ENCODE measurements around the gene LTB4R.

The LTB4R gene, protein sequence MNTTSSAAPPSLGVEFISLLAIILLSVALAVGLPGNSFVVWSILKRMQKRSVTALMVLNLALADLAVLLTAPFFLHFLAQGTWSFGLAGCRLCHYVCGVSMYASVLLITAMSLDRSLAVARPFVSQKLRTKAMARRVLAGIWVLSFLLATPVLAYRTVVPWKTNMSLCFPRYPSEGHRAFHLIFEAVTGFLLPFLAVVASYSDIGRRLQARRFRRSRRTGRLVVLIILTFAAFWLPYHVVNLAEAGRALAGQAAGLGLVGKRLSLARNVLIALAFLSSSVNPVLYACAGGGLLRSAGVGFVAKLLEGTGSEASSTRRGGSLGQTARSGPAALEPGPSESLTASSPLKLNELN

DNA sequence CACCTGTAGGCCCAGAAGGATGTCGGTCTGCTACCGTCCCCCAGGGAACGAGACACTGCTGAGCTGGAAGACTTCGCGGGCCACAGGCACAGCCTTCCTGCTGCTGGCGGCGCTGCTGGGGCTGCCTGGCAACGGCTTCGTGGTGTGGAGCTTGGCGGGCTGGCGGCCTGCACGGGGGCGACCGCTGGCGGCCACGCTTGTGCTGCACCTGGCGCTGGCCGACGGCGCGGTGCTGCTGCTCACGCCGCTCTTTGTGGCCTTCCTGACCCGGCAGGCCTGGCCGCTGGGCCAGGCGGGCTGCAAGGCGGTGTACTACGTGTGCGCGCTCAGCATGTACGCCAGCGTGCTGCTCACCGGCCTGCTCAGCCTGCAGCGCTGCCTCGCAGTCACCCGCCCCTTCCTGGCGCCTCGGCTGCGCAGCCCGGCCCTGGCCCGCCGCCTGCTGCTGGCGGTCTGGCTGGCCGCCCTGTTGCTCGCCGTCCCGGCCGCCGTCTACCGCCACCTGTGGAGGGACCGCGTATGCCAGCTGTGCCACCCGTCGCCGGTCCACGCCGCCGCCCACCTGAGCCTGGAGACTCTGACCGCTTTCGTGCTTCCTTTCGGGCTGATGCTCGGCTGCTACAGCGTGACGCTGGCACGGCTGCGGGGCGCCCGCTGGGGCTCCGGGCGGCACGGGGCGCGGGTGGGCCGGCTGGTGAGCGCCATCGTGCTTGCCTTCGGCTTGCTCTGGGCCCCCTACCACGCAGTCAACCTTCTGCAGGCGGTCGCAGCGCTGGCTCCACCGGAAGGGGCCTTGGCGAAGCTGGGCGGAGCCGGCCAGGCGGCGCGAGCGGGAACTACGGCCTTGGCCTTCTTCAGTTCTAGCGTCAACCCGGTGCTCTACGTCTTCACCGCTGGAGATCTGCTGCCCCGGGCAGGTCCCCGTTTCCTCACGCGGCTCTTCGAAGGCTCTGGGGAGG, at the start of gene LTB4R:
Gene LTB4R (plus strand): TSS at position 857 of the 959 bp plus-strand sequence. CDS start 4,150 bp downstream, outside the sequence.
- peak in 1 of 2 donors; percentile 57 for DNase-seq (ENCODE audit: low read depth in 2 of 2)

DNA sequence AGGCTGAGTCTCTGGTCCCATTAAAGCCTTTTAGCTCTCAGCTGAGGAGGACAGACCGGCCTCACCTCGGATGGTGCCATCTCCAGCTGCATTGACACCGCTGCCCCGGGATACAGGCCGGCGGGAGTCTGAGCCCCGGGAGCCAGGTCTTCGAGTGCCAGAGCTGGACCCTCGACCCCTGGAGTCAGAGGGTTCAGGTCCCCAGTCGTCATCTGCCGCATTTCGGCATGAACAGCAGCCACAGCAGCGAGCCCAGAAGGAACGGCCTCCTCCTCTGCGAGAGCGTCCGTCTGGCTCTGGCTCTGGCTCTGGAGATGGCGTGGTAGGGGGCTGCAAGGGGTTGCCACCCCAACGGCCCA, 49.4 kb upstream of the LTB4R start:
- DNase-seq (ENCODE audit: low read depth in 2 of 2) = no peak

DNA sequence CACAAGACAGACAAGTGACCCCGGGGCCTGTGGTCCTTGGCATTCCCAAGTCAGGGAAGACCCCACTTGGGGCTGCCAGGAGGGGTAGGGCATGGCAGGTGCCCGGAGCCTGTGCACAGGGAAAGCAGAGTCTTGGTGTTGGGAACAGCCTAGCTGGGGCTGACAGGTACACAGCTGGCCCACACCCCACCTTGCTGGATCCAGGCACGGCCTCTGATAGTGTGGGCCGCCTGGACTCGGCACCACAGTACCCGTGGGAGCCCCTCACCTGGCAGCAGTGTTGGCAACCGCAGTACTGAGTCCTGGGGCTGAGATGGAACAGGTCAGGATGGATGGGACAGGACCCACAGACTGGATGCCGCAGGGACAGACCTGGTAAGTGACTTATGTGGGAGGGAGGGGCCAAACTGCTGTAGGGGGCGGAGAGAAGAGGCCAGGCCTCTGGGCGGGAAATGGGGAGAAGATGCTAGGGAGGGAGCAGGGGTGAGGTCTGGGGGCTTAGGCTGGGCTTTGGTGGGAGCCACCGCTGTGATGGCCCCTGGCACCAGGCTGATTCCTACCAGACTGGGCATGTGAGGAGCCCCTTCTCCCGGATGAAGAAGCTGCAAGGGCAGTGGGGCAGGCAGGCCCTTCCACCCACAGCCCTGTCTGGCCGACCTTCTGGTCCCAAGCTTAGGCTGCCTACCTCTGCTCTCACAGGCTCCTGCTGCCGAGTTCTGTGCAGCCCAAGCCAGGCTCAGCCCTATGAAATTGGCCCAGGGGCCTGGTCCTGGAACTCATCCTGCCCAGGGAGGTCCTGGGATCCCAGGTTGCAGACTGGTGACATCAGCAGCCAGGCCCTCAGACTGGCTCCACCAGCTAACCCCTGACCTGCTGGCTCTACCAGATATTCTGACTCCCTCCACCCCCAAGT, 48.2 kb upstream of the LTB4R start, which contains the start of gene TGM1:
Gene TGM1 (minus strand): TSS at position 357 of the 913 bp plus-strand sequence. CDS start 825 bp downstream, outside the sequence.
- no peak for DNase-seq (ENCODE audit: low read depth in 2 of 2)

DNA sequence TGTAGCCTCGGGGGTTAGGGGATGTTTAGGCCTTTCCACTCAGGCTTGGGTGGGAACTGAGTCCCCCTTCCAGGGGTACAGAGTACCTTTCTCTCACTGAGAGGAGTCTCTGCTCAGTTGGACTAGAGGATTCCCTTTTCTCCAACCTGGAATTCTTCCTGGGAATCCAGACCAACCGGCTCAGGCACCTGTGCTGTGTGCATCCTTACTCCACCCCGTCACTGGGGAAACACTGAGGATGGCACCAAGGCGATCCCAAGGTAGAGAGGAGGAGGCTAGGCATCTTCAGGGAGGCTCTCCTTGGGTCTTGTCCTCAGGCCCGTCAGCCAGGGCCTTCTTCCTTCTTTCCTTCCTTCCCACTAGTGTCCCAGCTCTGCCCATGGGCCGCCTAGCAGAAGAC, 47.5 kb upstream of the LTB4R start:
- DNase-seq (ENCODE audit: low read depth in 2 of 2) = no peak

DNA sequence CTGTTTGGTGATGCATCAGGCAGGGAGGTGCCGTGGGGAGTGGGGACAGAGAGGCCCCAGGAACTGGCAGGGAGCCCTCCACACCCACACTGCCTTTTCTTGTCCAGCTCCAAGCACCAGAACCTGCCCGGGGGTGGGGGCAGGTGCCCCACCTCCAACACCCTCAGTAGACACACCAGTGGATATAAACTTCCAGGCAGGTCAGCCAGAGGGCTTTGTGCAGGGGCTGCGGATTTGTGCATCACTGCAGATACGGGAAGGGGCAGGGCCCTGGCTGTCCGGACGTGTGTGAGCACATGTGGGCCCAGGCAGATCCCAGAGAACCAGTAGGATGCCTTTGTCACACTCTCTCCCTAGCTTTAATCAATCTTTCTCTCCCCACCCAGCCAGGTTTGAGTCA, 47.0 kb upstream of the LTB4R start:
- DNase-seq (ENCODE audit: low read depth in 2 of 2) = no peak

DNA sequence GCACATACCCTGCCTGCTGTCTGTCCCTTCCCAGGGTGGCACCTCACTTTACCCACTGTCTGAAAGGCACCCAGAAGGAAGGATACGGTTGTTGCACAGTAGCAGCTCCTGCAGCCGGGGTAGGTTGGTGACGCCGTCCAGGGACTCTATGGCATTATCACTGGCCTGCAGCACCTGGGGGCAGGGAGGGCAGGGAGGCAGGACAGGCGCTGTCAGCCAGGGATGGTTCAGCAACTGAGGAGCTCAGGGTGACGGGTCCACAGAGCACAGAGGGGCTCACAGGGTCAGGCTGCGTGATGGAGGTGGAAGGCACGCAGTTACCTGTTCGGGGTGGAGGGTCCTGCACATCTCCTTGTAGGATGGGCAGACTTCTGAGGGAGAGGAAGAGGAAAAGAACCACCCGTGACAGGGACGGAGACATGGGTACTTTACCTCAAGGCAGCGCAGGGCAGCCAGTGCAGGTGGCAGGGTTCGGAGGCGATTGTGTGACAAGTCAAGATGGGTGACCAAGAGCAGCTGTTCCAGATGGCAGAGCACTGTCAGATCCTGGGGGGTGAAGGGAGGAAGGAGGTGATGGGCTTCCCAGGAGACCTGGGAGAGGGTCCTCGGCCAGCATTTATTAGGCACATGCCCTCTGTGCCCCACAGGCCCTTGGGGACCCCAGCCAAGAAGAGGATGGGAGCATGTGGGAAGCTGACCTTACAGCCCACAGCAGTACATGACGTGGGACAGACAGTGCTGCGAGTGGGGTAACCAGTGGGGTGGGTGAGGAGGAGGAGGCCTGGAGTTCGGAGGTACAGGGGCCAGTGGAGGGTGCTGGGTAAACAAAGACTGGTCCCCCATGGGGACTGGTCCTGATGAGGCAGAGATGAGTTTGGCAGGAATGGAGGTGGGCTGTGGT, 44.7 kb upstream of the LTB4R start:
- no peak for DNase-seq (ENCODE audit: low read depth in 2 of 2)

DNA sequence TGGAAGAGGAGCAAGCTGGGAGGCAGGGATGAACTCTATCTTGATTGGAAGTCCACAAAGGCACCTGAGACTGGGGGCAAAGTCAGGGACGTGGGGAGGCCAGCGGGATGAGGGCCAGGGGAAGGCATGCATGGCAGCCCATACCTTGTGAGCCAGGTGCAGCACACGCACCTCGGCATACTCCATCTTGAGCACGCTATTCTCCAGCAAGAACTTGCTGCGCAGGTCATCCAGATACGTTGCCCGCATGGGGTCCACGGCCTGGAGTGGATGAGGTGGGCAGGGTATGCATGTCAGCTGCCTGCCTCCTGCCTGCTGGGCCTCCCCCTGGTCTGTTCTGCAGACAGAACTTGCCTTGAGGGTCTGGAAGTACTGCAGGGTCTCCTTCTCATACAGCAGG, 43.8 kb upstream of the LTB4R start:
- no peak for DNase-seq (ENCODE audit: low read depth in 2 of 2)

DNA sequence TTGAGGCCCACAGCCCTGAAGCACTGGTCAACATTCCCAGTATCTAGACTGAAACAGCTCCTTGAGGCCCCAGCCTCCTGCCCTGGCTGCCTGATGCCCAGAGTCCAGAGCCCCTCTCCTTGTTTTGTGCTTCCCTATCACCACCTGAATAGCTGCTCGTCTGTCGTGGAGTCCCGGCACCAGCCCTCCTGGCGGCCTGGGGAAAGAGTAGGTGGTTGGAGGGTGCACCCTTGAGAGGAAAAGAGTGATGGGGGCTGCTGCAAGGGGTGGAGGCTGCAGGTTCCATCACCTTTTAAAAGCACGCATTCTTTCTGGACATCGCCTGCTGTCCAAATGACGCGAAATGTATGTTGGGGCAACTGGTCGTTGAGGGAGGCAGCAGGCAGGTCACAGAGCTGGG, 43.1 kb upstream of the LTB4R start:
- DNase-seq (ENCODE audit: low read depth in 2 of 2) = no peak

DNA sequence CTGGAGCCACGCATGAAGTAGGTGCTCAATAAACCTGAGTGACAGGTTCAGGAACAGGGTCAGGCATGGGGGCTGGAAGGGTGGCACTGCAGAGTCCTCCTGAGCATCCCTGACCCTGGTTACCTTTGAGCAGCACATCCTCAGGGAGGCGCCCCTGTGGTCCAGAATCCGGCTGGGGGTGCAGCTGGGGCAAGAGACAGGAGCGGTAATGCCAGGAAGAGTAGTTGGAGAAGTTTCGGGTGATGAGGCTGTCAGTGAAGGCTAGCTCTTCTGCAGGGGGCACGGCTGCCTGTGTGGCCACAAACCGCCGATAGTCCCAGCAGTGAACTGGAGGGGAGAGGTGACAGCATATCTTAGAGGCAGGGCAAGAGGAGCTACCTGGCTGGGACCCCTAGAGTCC, 41.9 kb upstream of the LTB4R start:
- DNase-seq (ENCODE audit: low read depth in 2 of 2) = no peak

DNA sequence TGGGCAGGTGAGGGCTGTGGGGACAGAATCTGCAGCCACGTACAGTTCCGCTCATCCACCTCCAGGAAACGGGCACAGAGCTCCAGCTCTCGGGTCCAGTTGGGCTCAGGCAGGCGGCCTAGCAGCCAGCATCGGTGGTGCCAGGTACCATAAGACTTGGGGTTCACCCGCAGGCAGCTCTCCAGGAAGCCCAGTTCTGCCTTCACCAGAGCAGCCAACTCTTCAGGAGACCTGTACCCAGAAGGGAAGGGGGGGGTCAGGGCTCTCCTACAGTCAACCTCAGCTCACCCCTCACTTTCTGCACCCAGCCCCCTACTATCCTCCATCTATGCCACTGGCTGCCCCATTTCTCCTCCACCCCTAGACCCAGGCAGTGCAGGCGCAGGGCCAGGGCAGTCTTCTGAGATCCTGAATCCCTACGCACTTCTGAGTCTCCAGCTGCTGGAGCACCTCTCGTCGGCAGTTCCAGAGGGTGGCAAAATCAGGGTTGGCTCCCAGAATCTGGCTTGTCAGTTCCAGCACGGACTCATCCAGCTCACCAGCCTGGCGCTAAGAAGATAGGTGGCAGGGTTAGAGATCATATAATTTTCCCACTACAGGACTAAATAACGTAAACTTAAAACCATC, 41.3 kb upstream of the LTB4R start:
- DNase-seq (ENCODE audit: low read depth in 2 of 2) = no peak

DNA sequence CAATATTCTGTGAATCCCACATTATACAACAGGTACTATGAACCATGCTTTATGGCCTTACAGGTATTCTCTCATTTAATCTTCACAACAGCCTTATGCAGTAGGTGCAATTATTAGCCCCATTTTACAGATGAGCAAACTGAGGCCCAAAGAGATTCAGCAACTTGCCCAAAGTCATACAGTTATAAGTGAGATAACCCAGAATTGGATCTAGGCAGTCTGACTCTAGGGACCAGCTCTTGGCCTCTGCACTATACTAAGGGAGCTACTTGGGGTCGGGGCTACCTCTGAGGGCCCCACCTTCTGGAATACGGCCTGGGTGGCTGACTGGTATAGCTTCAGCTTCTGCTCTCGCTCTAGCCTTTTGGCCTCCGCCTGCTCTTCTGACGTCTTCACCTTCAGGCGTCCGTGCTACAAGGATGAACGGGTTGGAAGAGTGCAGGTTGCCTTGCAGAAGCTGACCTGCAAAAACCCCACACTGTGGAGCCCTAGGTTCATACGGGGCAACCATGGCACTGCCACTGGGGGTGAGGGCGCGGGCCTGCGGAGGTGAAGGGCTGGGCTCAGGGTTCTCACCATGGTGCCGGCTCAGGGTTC, 40.7 kb upstream of the LTB4R start:
- DNase-seq (ENCODE audit: low read depth in 2 of 2) = no peak

DNA sequence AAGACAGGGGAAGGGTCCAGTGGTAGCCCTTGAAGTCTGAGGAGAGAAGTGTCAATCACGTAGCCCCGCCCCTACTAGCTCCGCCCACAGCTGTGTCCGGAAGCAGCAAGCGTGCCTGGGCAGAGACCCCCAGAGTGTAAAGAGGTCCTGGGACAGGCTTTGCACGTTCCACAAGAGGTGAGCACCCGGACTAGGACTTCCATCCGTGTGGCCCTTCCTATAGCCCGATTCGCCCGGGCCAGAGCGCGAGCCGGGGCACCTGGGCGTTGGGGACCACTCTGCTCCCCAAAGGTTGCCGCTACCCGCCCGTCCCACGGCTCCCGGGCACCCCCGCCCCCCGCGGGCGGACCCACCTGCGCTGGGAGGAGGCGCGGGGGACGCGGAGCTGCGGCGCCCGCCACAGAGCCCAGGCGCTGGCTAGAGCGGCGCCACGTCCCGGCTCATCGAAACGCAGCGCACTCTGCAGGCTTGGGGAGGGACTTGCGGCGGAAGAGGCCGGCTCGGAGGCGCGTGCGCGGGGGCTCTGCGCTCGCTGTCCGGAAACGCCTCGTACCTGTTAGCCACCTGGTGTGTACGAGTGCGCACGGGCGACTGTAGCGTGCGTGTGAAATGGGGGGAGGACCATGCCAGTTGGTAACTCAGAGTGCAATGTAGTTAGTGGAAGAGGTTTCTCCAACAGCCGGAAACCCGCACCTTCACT, 40.0 kb upstream of the LTB4R start, which contains the start of gene RABGGTA:
Gene RABGGTA (minus strand): TSS at position 464 of the 700 bp plus-strand sequence. CDS start 482 bp downstream, outside the sequence.
- peak; percentile 82 to 90 for DNase-seq (ENCODE audit: low read depth in 2 of 2)

DNA sequence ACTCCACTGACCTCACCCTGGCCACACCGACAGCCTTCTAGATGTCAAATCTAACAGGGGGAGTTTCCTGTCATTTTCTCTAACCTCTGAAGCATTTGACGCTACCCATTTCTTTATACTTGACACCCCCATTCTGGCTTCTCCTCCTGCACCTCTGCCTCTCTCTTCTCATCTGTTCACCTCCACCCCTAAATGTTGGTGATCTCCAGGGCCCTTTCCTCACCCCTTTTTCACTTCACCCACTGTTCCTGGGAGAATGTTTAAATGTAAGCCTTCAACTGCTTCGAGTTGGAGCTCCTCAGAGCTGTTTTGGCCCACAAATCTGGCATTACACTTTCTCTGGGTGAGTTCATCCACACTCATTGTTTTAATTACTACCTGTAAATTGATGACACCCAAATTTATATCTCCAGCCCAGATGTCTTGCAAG, 39.5 kb upstream of the LTB4R start:
- DNase-seq (ENCODE audit: low read depth in 2 of 2) = no peak

DNA sequence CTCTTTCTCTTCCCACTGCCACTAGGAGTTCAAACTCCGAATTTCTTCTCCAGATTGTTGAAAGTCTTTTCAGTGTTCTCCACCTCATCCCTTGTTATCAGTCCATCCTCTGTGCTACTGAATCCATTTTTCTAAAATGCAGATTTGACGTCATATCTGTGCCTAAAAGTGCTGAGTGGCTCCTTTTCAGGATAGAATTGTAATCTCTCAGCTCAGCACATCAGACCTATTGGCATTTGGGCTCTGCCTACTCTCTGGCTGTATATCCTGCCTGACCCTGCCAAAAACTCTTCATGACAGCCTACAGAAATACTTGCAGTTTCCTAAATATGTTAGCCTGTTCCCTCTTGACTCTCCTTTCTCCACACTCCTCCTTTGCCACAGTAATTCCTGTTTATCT, 38.8 kb upstream of the LTB4R start:
- no peak for DNase-seq (ENCODE audit: low read depth in 2 of 2)

DNA sequence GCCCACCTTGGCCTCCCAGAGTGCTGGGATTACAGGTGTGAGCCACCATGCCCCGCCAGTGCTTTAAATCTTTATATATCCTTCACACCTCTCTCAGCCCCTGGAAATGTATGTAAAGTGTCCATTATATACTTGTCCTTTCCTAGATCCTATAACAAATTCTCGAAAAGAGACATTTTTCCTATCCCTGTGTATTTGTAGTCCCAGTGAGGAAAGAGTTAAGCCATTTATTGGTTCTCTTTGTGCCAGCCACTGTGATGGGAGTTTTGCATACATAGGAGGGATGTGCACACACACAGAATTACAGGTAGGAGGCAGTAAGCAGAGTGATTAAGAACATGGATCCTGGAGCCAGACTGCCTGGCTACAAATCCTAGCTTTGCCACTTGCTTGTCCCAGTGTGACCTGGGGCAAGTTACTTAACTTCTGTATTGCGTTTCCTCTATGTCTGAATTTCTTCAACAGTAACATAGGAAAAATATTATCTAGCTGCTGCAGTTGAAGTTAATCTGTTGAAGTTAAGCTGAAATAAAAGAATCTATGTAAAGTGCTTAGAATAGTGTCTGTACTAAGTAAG, 37.8 kb upstream of the LTB4R start:
- no peak for DNase-seq (ENCODE audit: low read depth in 2 of 2)

DNA sequence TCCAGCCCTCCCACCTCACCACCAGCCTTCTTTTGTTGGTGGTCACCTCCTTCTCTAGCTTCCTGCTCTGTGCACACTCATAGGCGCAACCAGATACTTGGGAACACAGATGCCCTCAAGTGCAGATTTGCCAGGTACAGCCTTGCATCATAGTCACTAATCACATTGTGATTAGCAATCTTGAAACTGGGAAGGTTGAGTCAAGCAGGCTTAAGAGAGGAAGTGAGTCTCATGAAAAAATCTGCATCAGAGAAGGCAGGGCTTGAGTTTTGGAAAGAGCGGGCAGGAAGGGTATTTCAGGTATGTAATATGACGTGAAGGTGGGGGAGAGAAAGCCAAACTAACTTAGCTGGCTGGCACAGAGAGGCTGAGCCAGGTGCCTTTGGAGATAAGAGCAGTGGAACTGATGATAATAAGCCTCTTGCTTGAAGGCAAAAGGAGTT, 37.2 kb upstream of the LTB4R start:
- peak in 1 of 2 donors; percentile 20 for DNase-seq (ENCODE audit: low read depth in 2 of 2)

DNA sequence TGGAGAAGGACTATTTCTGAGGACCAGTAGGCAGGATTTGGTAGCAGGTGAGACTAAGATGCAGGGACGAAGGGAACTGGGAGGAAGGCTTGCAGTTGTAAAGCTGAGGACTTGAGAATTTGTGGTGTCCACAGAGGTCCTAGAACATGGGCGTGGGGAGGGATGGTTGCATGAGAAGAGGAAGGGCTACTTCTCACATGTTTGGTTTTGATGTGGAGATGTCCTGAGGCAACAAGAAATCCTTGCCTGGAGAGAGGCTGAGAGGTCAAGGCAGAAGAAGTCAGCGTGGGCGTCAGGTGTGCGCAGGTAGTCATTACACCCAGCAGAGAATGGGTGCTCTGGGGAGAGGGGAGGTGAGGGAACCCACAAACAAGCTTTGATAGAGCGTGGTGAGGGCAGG, 34.2 kb upstream of the LTB4R start:
- no peak for DNase-seq (ENCODE audit: low read depth in 2 of 2)

DNA sequence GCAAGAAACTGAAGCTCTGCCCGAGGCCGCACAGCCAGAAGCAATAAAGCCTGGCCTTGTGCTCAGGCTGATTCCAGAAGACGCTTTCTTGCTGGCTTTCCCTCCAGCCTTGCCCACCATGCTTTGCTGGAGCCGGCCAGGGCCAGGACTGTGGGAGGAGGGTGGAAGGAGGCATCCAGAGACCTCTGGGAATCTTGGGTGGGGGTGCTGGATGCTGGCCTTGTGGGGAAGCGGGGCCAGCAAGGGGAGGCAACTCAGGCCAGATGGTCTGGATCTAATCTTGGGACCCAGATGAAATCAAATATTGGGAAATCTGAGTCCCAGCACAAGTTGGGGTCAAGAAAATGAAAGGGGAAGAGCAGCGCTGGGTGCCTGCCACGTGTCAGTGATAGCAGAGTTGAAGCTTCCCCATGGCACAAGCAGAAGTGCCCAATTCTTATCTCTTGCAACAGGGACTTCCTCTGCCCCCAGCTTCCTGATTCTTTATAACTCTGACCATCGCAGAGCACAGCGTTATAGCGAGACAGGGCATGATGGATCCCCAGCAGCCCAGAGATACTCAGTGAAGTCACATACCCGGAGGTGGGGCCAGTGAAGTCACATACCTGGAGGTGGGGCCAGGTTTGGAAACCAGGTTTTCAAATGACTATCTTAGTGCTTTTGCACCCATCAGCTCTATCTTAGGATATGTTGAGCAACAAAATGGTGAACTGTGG, 33.5 kb upstream of the LTB4R start:
- DNase-seq (ENCODE audit: low read depth in 2 of 2) = no peak
